Fibroblast of lung (primary cell): Measurements from ENCODE around the gene RLBP1.

Experiments used
- EZH2 ChIP-seq: IDR thresholded peaks from 2 replicates; pipeline ENCODE4 v1.5.1; 2012; ENCODE audit warnings: low read length, control low read depth, mild to moderate bottlenecking; ENCODE audit errors: missing control alignments
- TF ChIP-seq, protein P1 (sequence below), 2 donors: IDR thresholded peaks in 1 of 2; conservative IDR thresholded peaks in 1 of 2; 1 replicate in 1 of 2; 2 replicates in 1 of 2; pipeline ENCODE4 v1.5.1; 2011 to 2012; ENCODE audit warnings: low read length in 2 of 2, control low read depth in 1 of 2, inconsistent platforms in 1 of 2, low read depth in 1 of 2, mild to moderate bottlenecking in 1 of 2

DNA sequence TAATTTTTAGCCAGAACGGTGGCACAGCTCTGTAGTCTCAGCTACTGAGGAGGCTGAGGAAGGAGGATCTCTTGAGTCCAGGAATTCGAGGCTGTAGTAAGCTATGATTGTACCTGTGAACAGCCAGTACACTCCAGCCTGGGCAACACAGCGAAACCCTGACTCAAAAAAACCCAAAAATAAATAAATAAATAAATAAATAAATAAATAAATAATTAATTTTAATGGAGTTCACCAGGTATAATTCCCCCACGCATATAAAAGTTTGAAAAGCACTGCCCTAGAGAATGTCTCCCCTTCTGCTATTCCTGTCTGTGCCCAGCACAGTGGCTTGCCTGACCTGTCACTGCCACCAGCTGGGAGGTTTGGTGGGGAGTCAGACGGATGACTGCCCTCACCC is 4.2 kb upstream of the RLBP1 start:
- TF ChIP-seq, protein P1, sequence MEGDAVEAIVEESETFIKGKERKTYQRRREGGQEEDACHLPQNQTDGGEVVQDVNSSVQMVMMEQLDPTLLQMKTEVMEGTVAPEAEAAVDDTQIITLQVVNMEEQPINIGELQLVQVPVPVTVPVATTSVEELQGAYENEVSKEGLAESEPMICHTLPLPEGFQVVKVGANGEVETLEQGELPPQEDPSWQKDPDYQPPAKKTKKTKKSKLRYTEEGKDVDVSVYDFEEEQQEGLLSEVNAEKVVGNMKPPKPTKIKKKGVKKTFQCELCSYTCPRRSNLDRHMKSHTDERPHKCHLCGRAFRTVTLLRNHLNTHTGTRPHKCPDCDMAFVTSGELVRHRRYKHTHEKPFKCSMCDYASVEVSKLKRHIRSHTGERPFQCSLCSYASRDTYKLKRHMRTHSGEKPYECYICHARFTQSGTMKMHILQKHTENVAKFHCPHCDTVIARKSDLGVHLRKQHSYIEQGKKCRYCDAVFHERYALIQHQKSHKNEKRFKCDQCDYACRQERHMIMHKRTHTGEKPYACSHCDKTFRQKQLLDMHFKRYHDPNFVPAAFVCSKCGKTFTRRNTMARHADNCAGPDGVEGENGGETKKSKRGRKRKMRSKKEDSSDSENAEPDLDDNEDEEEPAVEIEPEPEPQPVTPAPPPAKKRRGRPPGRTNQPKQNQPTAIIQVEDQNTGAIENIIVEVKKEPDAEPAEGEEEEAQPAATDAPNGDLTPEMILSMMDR (conservative IDR thresholded peaks at IDR 0.05 in 1 of 2, IDR thresholded peaks at IDR 0.05 in 1 of 2; ENCODE audit: low read depth in 1 of 2, low read length in 2 of 2): no peak
- no peak for TF ChIP-seq EZH2
